Mesodermal cell (in vitro differentiated cells): ENCODE data around the gene METTL4.

ENCODE experiments used
- H3K27ac ChIP-seq: 2 replicates; pipeline ENCODE4 v1.7.0; 2013; ENCODE audit warnings: mild to moderate bottlenecking, low read depth, low read length, moderate library complexity; ENCODE audit not compliant: severe bottlenecking
- H3K36me3 ChIP-seq: 2 replicates; pipeline ENCODE4 v1.7.1; 2013; ENCODE audit warnings: mild to moderate bottlenecking, low read length, moderate library complexity; ENCODE audit not compliant: control insufficient read depth, insufficient read depth
- H3K4me1 ChIP-seq: one replicate; pipeline ENCODE4 v1.7.1; 2013; ENCODE audit warnings: mild to moderate bottlenecking, low read length; ENCODE audit not compliant: insufficient read depth, control insufficient read depth, poor library complexity, severe bottlenecking
- H3K4me3 ChIP-seq: 2 replicates; pipeline ENCODE4 v1.7.0; 2013; ENCODE audit warnings: low read length, control low read depth, mild to moderate bottlenecking; ENCODE audit not compliant: insufficient read depth, poor library complexity, severe bottlenecking; ENCODE audit errors: extremely low read depth
- H3K9me3 ChIP-seq: 2 replicates; pipeline ENCODE4 v1.7.1; 2013; ENCODE audit warnings: mild to moderate bottlenecking, low read length, moderate library complexity; ENCODE audit not compliant: control insufficient read depth
- WGBS, 2 experiments: methylation state at CpG; one replicate each; pipeline ENCODE4 v1.1.5; 2013; ENCODE audit warnings: missing lambda C conversion rate in 2 of 2; ENCODE audit not compliant: insufficient coverage in 2 of 2; 5-methylcytosine and 5-hydroxymethylcytosine counted together

METTL4 gene

GRCh38 chr18:2504642-2505041 lies 66.7 kb downstream of the METTL4 start:
- Histone ChIP-seq H3K9me3 (no peaks in the 10 kb centered on the region), H3K4me3 (no peak overlapping the region), H3K4me1 (no peaks in the 10 kb centered on the region), H3K36me3 (no peaks in the 10 kb centered on the region), H3K27ac (no peak overlapping the region)
- 80 to 100% methylated on average over 1 of the region's 1 CpG for WGBS, 2 experiments

GRCh38 chr18:2502880-2503279 lies 68.4 kb downstream of the METTL4 start:
- WGBS, 2 experiments = 87 to 100% methylated on average over 1 of the region's 1 CpG
- H3K36me3 ChIP-seq = no peaks in the 10 kb centered on the region
- H3K4me3 ChIP-seq = no peak overlapping the region
- no peaks in the 10 kb centered on the region for H3K4me1 ChIP-seq
- no peaks in the 10 kb centered on the region for H3K9me3 ChIP-seq
- H3K27ac ChIP-seq = no peak overlapping the region

DNA sequence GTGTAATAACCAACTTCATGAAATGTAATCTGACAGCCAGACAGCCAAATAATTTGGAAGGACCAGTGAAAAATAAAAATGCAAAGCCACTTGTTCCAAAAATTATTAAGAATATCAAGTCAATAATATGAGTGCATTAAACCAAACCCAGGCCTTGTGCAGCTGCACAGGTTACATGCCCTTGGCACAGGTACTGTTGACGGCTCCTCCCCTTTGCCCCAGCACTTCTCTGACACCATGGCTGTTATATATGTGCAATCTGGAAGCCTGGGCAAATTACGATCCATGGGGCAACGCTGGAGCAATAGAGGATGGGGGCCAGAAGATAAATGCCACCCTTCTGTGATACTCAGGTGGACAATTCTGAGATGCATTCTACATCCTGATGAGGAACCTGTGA lies 68.9 kb downstream of the METTL4 start:
- no peaks in the 10 kb centered on the region for H3K36me3 ChIP-seq
- H3K4me1 ChIP-seq = no peaks in the 10 kb centered on the region
- H3K27ac ChIP-seq = no peak overlapping the region
- no peak overlapping the region for H3K4me3 ChIP-seq
- H3K9me3 ChIP-seq = no peaks in the 10 kb centered on the region
- WGBS, 2 experiments = 97% methylated on average over 3 of the region's 3 CpGs; no CpG with 5 or more reads in 1 of the 2 experiments

GRCh38 chr18:2497797-2498196 lies 73.5 kb downstream of the METTL4 start:
- Histone ChIP-seq H3K27ac (no peak overlapping the region), H3K4me1 (no peaks in the 10 kb centered on the region), H3K9me3 (no peaks in the 10 kb centered on the region), H3K36me3 (no peaks in the 10 kb centered on the region), H3K4me3 (no peak overlapping the region)
- WGBS, 2 experiments = 74 to 97% methylated on average over 3 of the region's 3 CpGs

- Histone ChIP-seq H3K4me1 (no peaks in the 10 kb centered on the region), H3K27ac (no peak overlapping the region), H3K36me3 (no peaks in the 10 kb centered on the region), H3K4me3 (no peak overlapping the region), H3K9me3 (no peaks in the 10 kb centered on the region)
- no CpG with 5 or more reads among the region's 1 CpG for WGBS, 2 experiments
These were observed 75.9 kb downstream of the METTL4 start for GRCh38 chr18:2495381-2495780.

DNA sequence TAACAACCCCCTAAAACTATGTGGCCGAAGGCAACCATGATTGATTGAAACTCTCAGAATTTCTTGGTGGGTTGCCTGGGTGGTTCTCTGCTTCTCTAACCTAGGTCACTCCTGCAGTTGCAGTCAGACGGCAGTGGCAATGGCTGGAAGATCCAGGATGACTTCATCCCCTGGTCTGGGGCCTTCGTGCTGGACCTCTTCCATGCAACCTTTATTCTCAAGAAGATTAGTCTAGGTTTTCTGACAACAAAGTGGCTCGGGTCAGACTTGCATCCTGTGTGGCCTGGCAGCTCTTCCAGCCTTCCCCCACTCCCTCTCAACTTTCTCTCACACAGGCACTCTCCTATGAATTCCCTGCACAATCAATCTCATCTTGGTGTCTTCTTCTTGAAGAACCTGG lies 76.4 kb downstream of the METTL4 start:
- no peaks in the 10 kb centered on the region for H3K36me3 ChIP-seq
- 76 to 94% methylated on average over 2 to 3 of the region's 4 CpGs for WGBS, 2 experiments
- no peaks in the 10 kb centered on the region for H3K9me3 ChIP-seq
- H3K27ac ChIP-seq = no peak overlapping the region
- no peaks in the 10 kb centered on the region for H3K4me1 ChIP-seq
- no peak overlapping the region for H3K4me3 ChIP-seq
